HL-60 (cell line): ENCODE measurements around the gene GABBR2.

Experiments
- DNase-seq, 2 experiments: peaks; one replicate each; pipeline ENCODE4 v3.0.0-alpha.2; 2010 to 2020; ENCODE audit warnings: low read depth in 1 of 2, low spot score in 1 of 2
- H3K27ac ChIP-seq: fragments of 250-450 bp; sonication (Bioruptor Pico); replicated peaks from 2 replicates; pipeline ENCODE4 v1.5.1; 2020; ENCODE audit warnings: mild to moderate bottlenecking, moderate library complexity
- H3K27me3 ChIP-seq: fragments of 250-450 bp; sonication (Bioruptor Pico); 2 replicates; pipeline ENCODE4 v1.5.1; 2021; ENCODE audit warnings: mild to moderate bottlenecking, moderate library complexity; ENCODE audit not compliant: insufficient read depth, poor library complexity, severe bottlenecking
- H3K4me3 ChIP-seq: replicated peaks from 2 replicates; pipeline ENCODE4 v1.5.1; 2011; ENCODE audit warnings: mild to moderate bottlenecking, control low read depth, low read length; ENCODE audit not compliant: insufficient read depth
- GABPA ChIP-seq: IDR thresholded peaks from 2 replicates; pipeline ENCODE4 v1.6.1; 2012; ENCODE audit warnings: low read depth
- POLR2AphosphoS5 ChIP-seq: IDR thresholded peaks from 2 replicates; pipeline ENCODE4 v1.6.1; 2012; ENCODE audit warnings: low read depth
- SPI1 ChIP-seq: IDR thresholded peaks from 2 replicates; pipeline ENCODE4 v1.6.1; 2012; ENCODE audit warnings: low read depth, mild to moderate bottlenecking, borderline replicate concordance
- TF ChIP-seq, protein P1 (sequence below): IDR thresholded peaks from 2 replicates; pipeline ENCODE4 v1.6.1; 2012; ENCODE audit warnings: low read depth; ENCODE audit not compliant: insufficient replicate concordance
- TF ChIP-seq, protein P2 (sequence below): IDR thresholded peaks from one replicate; pipeline ENCODE4 v1.5.1; 2011; ENCODE audit warnings: low read length, control low read depth, inconsistent platforms; ENCODE audit not compliant: insufficient read depth

The GABBR2 gene

DNA sequence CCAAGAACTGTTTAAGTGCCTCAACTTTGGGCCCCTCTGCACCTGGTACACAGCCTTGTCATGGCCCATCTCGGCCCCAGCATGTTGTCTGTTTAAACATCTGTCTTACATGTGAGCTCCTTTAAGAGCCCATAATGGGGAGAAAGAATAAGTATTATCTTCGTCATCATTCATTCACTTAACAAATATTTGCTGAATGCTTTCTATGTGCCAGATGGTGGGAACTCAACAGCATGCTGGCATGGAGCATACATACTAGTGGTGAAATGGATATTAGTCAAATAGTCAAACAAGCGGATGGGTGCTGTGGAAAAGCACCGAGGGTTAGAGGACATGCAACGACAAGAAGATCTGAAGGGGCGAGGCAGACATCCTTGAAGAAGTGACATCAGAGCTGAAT is 54.5 kb downstream of the GABBR2 start:
- Histone ChIP-seq H3K27ac (no peak overlapping the region), H3K27me3 (peaks cover 8% of the 10 kb centered on the region), H3K4me3 (no peak overlapping the region)
- no peak for DNase-seq
- TF ChIP-seq, protein P1, sequence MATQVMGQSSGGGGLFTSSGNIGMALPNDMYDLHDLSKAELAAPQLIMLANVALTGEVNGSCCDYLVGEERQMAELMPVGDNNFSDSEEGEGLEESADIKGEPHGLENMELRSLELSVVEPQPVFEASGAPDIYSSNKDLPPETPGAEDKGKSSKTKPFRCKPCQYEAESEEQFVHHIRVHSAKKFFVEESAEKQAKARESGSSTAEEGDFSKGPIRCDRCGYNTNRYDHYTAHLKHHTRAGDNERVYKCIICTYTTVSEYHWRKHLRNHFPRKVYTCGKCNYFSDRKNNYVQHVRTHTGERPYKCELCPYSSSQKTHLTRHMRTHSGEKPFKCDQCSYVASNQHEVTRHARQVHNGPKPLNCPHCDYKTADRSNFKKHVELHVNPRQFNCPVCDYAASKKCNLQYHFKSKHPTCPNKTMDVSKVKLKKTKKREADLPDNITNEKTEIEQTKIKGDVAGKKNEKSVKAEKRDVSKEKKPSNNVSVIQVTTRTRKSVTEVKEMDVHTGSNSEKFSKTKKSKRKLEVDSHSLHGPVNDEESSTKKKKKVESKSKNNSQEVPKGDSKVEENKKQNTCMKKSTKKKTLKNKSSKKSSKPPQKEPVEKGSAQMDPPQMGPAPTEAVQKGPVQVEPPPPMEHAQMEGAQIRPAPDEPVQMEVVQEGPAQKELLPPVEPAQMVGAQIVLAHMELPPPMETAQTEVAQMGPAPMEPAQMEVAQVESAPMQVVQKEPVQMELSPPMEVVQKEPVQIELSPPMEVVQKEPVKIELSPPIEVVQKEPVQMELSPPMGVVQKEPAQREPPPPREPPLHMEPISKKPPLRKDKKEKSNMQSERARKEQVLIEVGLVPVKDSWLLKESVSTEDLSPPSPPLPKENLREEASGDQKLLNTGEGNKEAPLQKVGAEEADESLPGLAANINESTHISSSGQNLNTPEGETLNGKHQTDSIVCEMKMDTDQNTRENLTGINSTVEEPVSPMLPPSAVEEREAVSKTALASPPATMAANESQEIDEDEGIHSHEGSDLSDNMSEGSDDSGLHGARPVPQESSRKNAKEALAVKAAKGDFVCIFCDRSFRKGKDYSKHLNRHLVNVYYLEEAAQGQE: no peak
- TF ChIP-seq SPI1 (no peak), GABPA (no peak), POLR2AphosphoS5 (no peak)
- TF ChIP-seq, protein P2, sequence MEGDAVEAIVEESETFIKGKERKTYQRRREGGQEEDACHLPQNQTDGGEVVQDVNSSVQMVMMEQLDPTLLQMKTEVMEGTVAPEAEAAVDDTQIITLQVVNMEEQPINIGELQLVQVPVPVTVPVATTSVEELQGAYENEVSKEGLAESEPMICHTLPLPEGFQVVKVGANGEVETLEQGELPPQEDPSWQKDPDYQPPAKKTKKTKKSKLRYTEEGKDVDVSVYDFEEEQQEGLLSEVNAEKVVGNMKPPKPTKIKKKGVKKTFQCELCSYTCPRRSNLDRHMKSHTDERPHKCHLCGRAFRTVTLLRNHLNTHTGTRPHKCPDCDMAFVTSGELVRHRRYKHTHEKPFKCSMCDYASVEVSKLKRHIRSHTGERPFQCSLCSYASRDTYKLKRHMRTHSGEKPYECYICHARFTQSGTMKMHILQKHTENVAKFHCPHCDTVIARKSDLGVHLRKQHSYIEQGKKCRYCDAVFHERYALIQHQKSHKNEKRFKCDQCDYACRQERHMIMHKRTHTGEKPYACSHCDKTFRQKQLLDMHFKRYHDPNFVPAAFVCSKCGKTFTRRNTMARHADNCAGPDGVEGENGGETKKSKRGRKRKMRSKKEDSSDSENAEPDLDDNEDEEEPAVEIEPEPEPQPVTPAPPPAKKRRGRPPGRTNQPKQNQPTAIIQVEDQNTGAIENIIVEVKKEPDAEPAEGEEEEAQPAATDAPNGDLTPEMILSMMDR: no peak

DNA sequence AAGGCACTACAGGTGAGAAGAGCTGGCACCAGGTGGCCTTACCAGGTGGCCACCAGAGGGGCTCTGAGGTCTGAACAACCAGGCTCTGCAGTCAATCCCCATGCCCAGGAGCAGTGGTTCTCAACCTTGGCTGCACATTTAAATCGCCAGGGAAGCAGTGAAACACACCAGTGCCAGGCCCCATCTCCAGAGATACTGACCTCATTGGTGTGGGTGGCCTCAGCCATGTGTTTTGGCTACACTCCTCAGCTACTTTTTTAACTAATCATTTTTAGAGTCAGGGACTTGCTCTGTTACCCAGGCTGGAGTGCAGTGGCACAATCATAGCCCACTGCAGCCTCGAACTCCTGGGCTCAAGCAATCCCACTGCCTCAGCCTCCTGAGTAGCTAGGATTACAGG is 56.0 kb downstream of the GABBR2 start:
- H3K27me3 ChIP-seq: peaks cover 8% of the 10 kb centered on the region
- TF ChIP-seq GABPA: no peak
- TF ChIP-seq, protein P2: no peak
- DNase-seq: no peak
- no peak overlapping the region for H3K4me3 ChIP-seq
- no peak overlapping the region for H3K27ac ChIP-seq

DNA sequence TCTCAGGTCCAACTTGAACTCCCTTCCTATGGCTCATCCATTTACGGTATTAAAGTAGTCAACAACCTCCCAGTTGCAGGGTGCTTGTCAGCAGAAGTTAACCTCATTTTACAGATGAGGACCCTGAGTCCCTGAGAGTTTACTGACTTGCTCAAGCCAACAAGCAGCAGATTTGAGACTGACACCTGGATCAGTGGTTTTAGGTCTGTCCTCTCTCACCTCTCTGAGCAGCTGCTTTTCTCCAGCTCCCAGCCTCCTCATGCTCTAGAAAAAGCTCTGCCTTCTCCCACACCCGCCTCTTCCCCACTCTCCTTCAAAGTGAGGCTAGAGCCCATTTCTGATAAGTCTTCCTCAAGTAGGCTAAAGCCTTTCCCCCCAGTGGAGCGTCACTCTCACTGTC is 56.4 kb downstream of the GABBR2 start:
- DNase-seq: no peak
- TF ChIP-seq SPI1 (no peak), GABPA (no peak), POLR2AphosphoS5 (no peak)
- TF ChIP-seq, protein P2: no peak
- TF ChIP-seq, protein P1: no peak
- Histone ChIP-seq H3K27ac (no peak overlapping the region), H3K27me3 (peaks cover 8% of the 10 kb centered on the region), H3K4me3 (no peak overlapping the region)

DNA sequence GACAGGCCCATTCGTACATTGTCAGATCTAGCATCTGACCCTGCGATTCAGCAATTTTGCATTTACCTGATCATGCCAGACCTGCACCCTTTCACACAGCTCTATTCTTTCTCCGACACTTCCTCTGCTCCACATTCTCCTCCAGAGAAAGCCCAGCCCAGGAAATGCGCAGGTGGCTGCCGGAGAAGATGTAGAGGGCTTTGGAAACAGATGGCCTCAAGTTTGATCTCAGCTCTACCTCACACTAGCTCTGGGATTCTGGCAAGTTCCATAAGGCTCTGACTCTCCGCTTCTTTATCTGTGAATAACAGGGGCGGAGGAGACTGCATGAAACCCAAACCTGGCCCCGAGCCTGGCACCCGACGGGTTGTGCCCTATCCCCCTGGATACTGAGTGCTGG is 61.5 kb downstream of the GABBR2 start:
- Histone ChIP-seq H3K27ac (no peak overlapping the region), H3K4me3 (no peak overlapping the region), H3K27me3 (peaks cover 10% of the 10 kb centered on the region)
- DNase-seq: no peak
- TF ChIP-seq, protein P1: no peak
- TF ChIP-seq POLR2AphosphoS5: no peak
